H1 (cell line): ENCODE measurements around the gene TTC34. TPM values are rescaled to one million over a fixed set of nuclear protein-coding genes. Genes with fewer than 3 reads are reported as not detected.

Source experiments
- GABPA ChIP-seq: IDR thresholded peaks from 2 replicates; pipeline ENCODE4 v1.6.1; 2011; ENCODE audit warnings: mild to moderate bottlenecking, low read length, moderate library complexity, borderline replicate concordance; ENCODE audit not compliant: insufficient read depth
- TAF7 ChIP-seq: optimal IDR thresholded peaks from 2 replicates; pipeline ENCODE3; 2011; ENCODE audit warnings: low read depth, mild to moderate bottlenecking, inconsistent platforms, low read length, moderate library complexity, borderline replicate concordance
- polyA plus RNA-seq, 7 experiments: library from polyadenylated mRNA; depleted of rRNA in 3 of 7; stranded (reverse) in 5 of 7; unstranded in 2 of 7; fragments of >200 nt in 5 of 7; fragments of 200-250 nt in 2 of 7; gene quantifications; 1 replicate in 5 of 7; 2 replicates in 1 of 7; 4 replicates in 1 of 7; pipeline versions ENCODE4 v1.2.1 to v1.2.3, GENCODE V29; 2011 to 2013; ENCODE audit warnings: missing spikeins in 2 of 7, mixed read lengths in 2 of 7
- total RNA-seq: library from RNA; stranded (reverse); fragmentation: NEBNext Ultra II Directional; extraction: Animal tissue kit (Norgen Biotek cat#: 25700); gene quantifications from 2 replicates; pipeline ENCODE4 v1.2.1, GENCODE V29; 2021

TTC34 gene
- total and polyA plus RNA-seq, 2 of the 8 experiments (the other 6 are each of a cell fraction or from before 2014, with no cell fraction given): 0.23 to 0.50 TPM

- TF ChIP-seq TAF7 (no peak), GABPA (no peak)
- TF ChIP-seq, all 59 proteins: peak for 0
These were observed 203.8 kb downstream of the TTC34 start (continued) for GRCh38 chr1:2597441-2598328.
